Effector CD8-positive, alpha-beta T cell (primary cell): Measurements from ENCODE around the gene CNOT11.
"Not testable (repeated sequence)": the region's sequence is repeated elsewhere in the genome, so short reads cannot be mapped to it uniquely, and the experiment has no call there.

ENCODE experiments used
- DNase-seq: peaks from one replicate; lab custom pipeline; 2025; lab: John Stamatoyannopoulos, UW

The CNOT11 gene

GRCh38 chr2:101245468-101245867, 7.2 kb upstream of the CNOT11 start:
- not testable (repeated sequence) for DNase-seq

- DNase-seq: not testable (repeated sequence)
These were observed 3.9 kb upstream of the CNOT11 start for GRCh38 chr2:101248756-101249155.

- no peak for DNase-seq
These were observed 2.9 kb upstream of the CNOT11 start for GRCh38 chr2:101249826-101250225.

- DNase-seq: not testable (repeated sequence)
These were observed 1.4 kb upstream of the CNOT11 start for GRCh38 chr2:101251246-101251781.

GRCh38 chr2:101251844-101252407, 760 bp upstream of the CNOT11 start:
- DNase-seq: peak; percentile 10

GRCh38 chr2:101253013-101253702, 472 bp downstream of the CNOT11 start:
- DNase-seq: peak; percentile 54

GRCh38 chr2:101253703-101254450, 1.2 kb downstream of the CNOT11 start:
- no peak for DNase-seq

GRCh38 chr2:101255501-101255900, 2.8 kb downstream of the CNOT11 start:
- DNase-seq: no peak

- no peak for DNase-seq
These were observed 3.6 kb downstream of the CNOT11 start for GRCh38 chr2:101256316-101256715.

GRCh38 chr2:101258804-101259203, 6.1 kb downstream of the CNOT11 start:
- no peak for DNase-seq

- DNase-seq: no peak
These were observed 9.5 kb downstream of the CNOT11 start for GRCh38 chr2:101262142-101262541.

- no peak for DNase-seq
These were observed 10.7 kb downstream of the CNOT11 start for GRCh38 chr2:101263377-101263800.

- no peak for DNase-seq
These were observed 11.8 kb downstream of the CNOT11 start for GRCh38 chr2:101264360-101264939.

GRCh38 chr2:101265893-101266499, 13.3 kb downstream of the CNOT11 start:
- DNase-seq: no peak

GRCh38 chr2:101267671-101268656, 15.3 kb downstream of the CNOT11 start:
- no peak for DNase-seq

GRCh38 chr2:101270700-101271259, 18.1 kb downstream of the CNOT11 start:
- DNase-seq: no peak

- DNase-seq: no peak
These were observed 19.5 kb downstream of the CNOT11 start for GRCh38 chr2:101272045-101272784.

- no peak for DNase-seq
These were observed 20.4 kb downstream of the CNOT11 start for GRCh38 chr2:101273056-101273455.

- no peak for DNase-seq
These were observed 21.5 kb downstream of the CNOT11 start for GRCh38 chr2:101274142-101274541.

GRCh38 chr2:101277111-101277510, 24.4 kb downstream of the CNOT11 start:
- no peak for DNase-seq
